Nephron progenitor cell (in vitro differentiated cells): ENCODE measurements around the gene ZXDC.
A peak's percentile ranks its signal among the peaks of the same experiment; 100 is the strongest.

Experiments used
- DNase-seq: peaks from one replicate; pipeline ENCODE4 v3.0.0; 2021
- H3K27ac Mint-ChIP-seq: 2 replicates; pipeline ENCODE4 v1.8.0; 2021; ENCODE audit warnings: mild to moderate bottlenecking, moderate library complexity, mixed read lengths
- H3K27me3 Mint-ChIP-seq: 2 replicates; pipeline ENCODE4 v1.8.0; 2021; ENCODE audit warnings: mild to moderate bottlenecking, low read depth, mixed read lengths; ENCODE audit not compliant: poor library complexity
- H3K36me3 Mint-ChIP-seq: 2 replicates; pipeline ENCODE4 v1.8.0; 2021; ENCODE audit warnings: low read depth, mixed read lengths
- H3K4me1 Mint-ChIP-seq: 2 replicates; pipeline ENCODE4 v1.8.0; 2021; ENCODE audit warnings: mixed read lengths
- H3K4me3 Mint-ChIP-seq: 2 replicates; pipeline ENCODE4 v1.8.0; 2021; ENCODE audit warnings: mild to moderate bottlenecking, moderate library complexity, mixed read lengths
- H3K9me3 Mint-ChIP-seq: 2 replicates; pipeline ENCODE4 v1.8.0; 2021; ENCODE audit warnings: mild to moderate bottlenecking, moderate library complexity, mixed read lengths
- CTCF ChIP-seq: fragments of 200-600 bp; sonication (generic); IDR thresholded peaks from 2 replicates; pipeline ENCODE4 v1.5.0; 2021; ENCODE audit warnings: antibody characterized with exemption

Gene ZXDC

GRCh38 chr3:126487151-126487771, 11.6 kb upstream of the ZXDC start:
- Mint-ChIP-seq H3K27ac (no peak overlapping the region), H3K4me3 (no peak overlapping the region), H3K36me3 (no peaks in the 10 kb centered on the region), H3K9me3 (no peaks in the 10 kb centered on the region), H3K4me1 (peaks cover 21% of the 10 kb centered on the region), H3K27me3 (peaks cover 16% of the 10 kb centered on the region)
- no peak for TF ChIP-seq CTCF
- DNase-seq: peak; percentile 30

- Mint-ChIP-seq H3K36me3 (no peaks in the 10 kb centered on the region), H3K27me3 (peaks cover 9% of the 10 kb centered on the region), H3K4me3 (no peak overlapping the region), H3K4me1 (peaks cover 27% of the 10 kb centered on the region), H3K9me3 (no peaks in the 10 kb centered on the region), H3K27ac (peak overlapping the region; percentile 10)
- DNase-seq: no peak
- TF ChIP-seq CTCF: no peak
These were observed 10.7 kb upstream of the ZXDC start for GRCh38 chr3:126486360-126486847.

GRCh38 chr3:126485956-126486355, 10.3 kb upstream of the ZXDC start:
- DNase-seq: no peak
- Mint-ChIP-seq H3K4me1 (peaks cover 32% of the 10 kb centered on the region), H3K9me3 (no peaks in the 10 kb centered on the region), H3K27me3 (peaks cover 4% of the 10 kb centered on the region), H3K36me3 (no peaks in the 10 kb centered on the region), H3K4me3 (no peak overlapping the region), H3K27ac (peak overlapping the region; percentile 25)
- TF ChIP-seq CTCF: no peak

- no peak for TF ChIP-seq CTCF
- Mint-ChIP-seq H3K9me3 (no peaks in the 10 kb centered on the region), H3K36me3 (no peaks in the 10 kb centered on the region)
These were observed 9.6 kb upstream of the ZXDC start for GRCh38 chr3:126485176-126485897.

GRCh38 chr3:126484662-126485061, 9.0 kb upstream of the ZXDC start:
- H3K4me1 Mint-ChIP-seq: peaks cover 32% of the 10 kb centered on the region
- no peak overlapping the region for H3K4me3 Mint-ChIP-seq
- no peak for DNase-seq
- no peaks in the 10 kb centered on the region for H3K9me3 Mint-ChIP-seq
- H3K27ac Mint-ChIP-seq: peak overlapping the region; percentile 49
- no peaks in the 10 kb centered on the region for H3K36me3 Mint-ChIP-seq
- TF ChIP-seq CTCF: no peak
- peaks cover 2% of the 10 kb centered on the region for H3K27me3 Mint-ChIP-seq

More at GRCh38 chr3:126485176-126485897, 9.6 kb upstream of the ZXDC start:
- peaks cover 32% of the 10 kb centered on the region for H3K4me1 Mint-ChIP-seq
- peak overlapping the region; percentile 25 for H3K27ac Mint-ChIP-seq
- no peak overlapping the region for H3K4me3 Mint-ChIP-seq
- H3K27me3 Mint-ChIP-seq: peaks cover 3% of the 10 kb centered on the region
- DNase-seq: no peak
